ENCODE measurements around the gene F3.

F3 gene

DNA sequence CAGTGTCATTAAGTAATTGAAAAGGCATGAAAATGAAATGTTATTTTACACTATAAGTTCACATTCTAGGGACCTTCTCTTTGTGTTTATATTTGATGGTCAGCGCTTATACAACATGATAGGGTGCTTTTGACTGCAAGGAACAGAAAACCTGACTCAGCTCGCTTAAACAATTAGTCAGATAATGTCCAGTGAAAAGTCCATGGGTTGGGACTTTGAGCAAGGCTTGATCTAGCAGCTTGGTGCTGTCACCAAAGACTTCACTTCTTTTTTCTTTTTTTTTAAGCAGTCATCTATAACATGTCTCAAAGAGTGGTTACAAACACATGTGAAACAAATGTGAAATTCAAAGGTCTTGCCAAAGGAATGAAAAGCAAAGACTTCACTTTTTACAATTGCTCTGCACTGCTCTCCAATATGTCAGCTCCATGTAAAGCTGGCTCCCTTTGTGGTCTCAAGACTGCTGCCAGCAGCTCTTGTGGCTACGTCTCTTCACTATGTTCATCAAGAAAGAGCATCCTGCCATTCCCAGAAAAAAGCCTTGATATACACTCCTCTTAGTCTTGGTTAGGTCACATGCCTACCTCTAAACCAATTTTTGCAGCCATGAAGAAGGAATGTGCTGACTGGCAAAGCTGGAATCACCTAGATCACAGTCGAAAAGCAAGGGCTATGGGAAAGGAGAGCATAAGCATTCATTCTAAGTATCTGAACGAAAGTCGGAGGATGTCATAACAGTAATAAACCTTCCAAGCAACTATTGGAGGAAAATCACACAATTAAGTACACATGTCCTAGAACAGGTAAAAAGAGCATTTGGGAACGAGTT lies 15.2 kb downstream of the F3 start:
- DNase-seq (ENCODE audit: low read depth in 1 of 2, low spot score in 1 of 2): no peak
- TF ChIP-seq, protein P1, sequence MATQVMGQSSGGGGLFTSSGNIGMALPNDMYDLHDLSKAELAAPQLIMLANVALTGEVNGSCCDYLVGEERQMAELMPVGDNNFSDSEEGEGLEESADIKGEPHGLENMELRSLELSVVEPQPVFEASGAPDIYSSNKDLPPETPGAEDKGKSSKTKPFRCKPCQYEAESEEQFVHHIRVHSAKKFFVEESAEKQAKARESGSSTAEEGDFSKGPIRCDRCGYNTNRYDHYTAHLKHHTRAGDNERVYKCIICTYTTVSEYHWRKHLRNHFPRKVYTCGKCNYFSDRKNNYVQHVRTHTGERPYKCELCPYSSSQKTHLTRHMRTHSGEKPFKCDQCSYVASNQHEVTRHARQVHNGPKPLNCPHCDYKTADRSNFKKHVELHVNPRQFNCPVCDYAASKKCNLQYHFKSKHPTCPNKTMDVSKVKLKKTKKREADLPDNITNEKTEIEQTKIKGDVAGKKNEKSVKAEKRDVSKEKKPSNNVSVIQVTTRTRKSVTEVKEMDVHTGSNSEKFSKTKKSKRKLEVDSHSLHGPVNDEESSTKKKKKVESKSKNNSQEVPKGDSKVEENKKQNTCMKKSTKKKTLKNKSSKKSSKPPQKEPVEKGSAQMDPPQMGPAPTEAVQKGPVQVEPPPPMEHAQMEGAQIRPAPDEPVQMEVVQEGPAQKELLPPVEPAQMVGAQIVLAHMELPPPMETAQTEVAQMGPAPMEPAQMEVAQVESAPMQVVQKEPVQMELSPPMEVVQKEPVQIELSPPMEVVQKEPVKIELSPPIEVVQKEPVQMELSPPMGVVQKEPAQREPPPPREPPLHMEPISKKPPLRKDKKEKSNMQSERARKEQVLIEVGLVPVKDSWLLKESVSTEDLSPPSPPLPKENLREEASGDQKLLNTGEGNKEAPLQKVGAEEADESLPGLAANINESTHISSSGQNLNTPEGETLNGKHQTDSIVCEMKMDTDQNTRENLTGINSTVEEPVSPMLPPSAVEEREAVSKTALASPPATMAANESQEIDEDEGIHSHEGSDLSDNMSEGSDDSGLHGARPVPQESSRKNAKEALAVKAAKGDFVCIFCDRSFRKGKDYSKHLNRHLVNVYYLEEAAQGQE (IDR thresholded peaks at IDR 0.05; ENCODE audit: insufficient replicate concordance, low read depth): no peak
- Histone ChIP-seq H3K27me3 (ENCODE audit: insufficient read depth, poor library complexity, severe bottlenecking) (no peaks in the 10 kb centered on the region), H3K4me3 (replicated peaks; ENCODE audit: insufficient read depth, low read length) (no peak overlapping the region), H3K27ac (replicated peaks) (no peak overlapping the region)

DNA sequence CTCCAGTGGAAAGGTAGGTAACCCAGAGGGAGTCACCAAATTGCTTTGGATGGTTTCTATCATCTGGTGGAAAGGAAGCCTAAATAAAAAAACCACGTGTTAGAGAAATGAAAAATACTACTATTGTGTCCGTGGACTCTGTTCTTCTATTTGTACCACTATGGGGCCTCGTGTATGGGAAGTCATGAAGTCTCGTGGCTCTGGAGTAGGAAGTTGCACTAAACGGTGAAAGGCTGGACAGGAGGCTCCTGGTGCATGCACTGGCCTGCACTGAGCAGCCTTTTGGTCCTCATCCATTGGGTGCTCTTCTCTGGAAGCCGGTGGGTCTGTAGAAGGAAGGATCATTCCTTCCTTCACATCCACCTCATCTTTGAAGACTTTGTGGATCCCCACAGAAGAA lies 17.0 kb downstream of the F3 start:
- Histone ChIP-seq H3K27ac (replicated peaks) (no peak overlapping the region), H3K4me3 (replicated peaks; ENCODE audit: insufficient read depth, low read length) (no peak overlapping the region), H3K27me3 (ENCODE audit: insufficient read depth, poor library complexity, severe bottlenecking) (no peaks in the 10 kb centered on the region)
- no peak for DNase-seq (ENCODE audit: low read depth in 1 of 2, low spot score in 1 of 2)
- no peak for TF ChIP-seq POLR2AphosphoS5 (IDR thresholded peaks at IDR 0.05; ENCODE audit: low read depth)
- TF ChIP-seq, protein P1 (IDR thresholded peaks at IDR 0.05; ENCODE audit: insufficient replicate concordance, low read depth): no peak
- TF ChIP-seq GABPA (IDR thresholded peaks at IDR 0.05; ENCODE audit: low read depth): no peak
- no peak for TF ChIP-seq SPI1 (IDR thresholded peaks at IDR 0.05; ENCODE audit: borderline replicate concordance, low read depth)

DNA sequence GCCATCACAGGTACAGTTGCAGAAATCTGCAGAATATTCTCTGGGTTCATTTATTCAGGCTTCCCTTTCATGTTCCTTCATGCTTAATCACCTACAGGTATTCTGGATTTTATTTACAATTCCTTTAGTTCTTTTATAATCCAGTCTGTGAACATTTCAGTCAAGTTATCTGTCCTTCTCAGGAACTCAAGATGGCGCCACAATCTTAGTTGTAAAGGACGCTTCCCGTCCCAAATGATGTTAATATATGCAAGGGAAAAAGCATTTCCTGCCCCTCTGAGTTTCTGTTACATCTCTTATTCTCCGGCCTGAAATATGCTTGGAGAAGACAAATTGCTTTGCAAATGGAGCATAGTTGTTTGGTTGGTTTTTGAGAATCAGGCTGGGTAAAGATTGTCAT lies 19.3 kb downstream of the F3 start:
- peak in 1 of 2 experiments; percentile 53 for DNase-seq (ENCODE audit: low read depth in 1 of 2, low spot score in 1 of 2)
- TF ChIP-seq, protein P2, sequence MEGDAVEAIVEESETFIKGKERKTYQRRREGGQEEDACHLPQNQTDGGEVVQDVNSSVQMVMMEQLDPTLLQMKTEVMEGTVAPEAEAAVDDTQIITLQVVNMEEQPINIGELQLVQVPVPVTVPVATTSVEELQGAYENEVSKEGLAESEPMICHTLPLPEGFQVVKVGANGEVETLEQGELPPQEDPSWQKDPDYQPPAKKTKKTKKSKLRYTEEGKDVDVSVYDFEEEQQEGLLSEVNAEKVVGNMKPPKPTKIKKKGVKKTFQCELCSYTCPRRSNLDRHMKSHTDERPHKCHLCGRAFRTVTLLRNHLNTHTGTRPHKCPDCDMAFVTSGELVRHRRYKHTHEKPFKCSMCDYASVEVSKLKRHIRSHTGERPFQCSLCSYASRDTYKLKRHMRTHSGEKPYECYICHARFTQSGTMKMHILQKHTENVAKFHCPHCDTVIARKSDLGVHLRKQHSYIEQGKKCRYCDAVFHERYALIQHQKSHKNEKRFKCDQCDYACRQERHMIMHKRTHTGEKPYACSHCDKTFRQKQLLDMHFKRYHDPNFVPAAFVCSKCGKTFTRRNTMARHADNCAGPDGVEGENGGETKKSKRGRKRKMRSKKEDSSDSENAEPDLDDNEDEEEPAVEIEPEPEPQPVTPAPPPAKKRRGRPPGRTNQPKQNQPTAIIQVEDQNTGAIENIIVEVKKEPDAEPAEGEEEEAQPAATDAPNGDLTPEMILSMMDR (IDR thresholded peaks at IDR 0.05; ENCODE audit: insufficient read depth, low read length): peak; percentile 20
- no peak for TF ChIP-seq SPI1 (IDR thresholded peaks at IDR 0.05; ENCODE audit: borderline replicate concordance, low read depth)
- TF ChIP-seq GABPA (IDR thresholded peaks at IDR 0.05; ENCODE audit: low read depth): no peak
- TF ChIP-seq, protein P1 (IDR thresholded peaks at IDR 0.05; ENCODE audit: insufficient replicate concordance, low read depth): no peak
- TF ChIP-seq POLR2AphosphoS5 (IDR thresholded peaks at IDR 0.05; ENCODE audit: low read depth): no peak
- no peak overlapping the region for H3K27ac ChIP-seq (replicated peaks)
- H3K27me3 ChIP-seq (ENCODE audit: insufficient read depth, poor library complexity, severe bottlenecking): no peaks in the 10 kb centered on the region
- H3K4me3 ChIP-seq (replicated peaks; ENCODE audit: insufficient read depth, low read length): no peak overlapping the region

DNA sequence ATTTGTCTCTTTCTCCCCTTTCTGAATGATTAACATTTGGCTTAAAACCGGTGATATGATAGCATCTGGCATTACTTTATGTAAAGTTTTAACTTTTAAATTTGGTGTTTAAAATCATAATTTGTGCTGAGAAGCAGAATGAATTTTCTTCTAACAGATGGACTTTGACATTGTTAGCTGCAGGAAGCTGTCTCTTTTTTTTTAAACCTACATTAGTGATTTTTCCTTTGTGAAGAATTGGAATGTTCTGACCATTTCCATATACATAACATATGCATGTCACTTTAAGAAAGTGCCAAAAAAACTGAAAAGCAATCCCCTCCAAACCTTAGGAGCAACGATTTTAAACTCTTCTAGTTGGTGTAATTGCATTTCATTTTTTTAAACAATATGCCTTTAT lies 22.2 kb downstream of the F3 start:
- TF ChIP-seq POLR2AphosphoS5 (IDR thresholded peaks at IDR 0.05; ENCODE audit: low read depth) (no peak), SPI1 (IDR thresholded peaks at IDR 0.05; ENCODE audit: borderline replicate concordance, low read depth) (no peak), GABPA (IDR thresholded peaks at IDR 0.05; ENCODE audit: low read depth) (no peak)
- TF ChIP-seq, protein P1 (IDR thresholded peaks at IDR 0.05; ENCODE audit: insufficient replicate concordance, low read depth): no peak
- TF ChIP-seq, protein P2 (IDR thresholded peaks at IDR 0.05; ENCODE audit: insufficient read depth, low read length): no peak
- Histone ChIP-seq H3K27ac (replicated peaks) (no peak overlapping the region), H3K27me3 (ENCODE audit: insufficient read depth, poor library complexity, severe bottlenecking) (no peaks in the 10 kb centered on the region), H3K4me3 (replicated peaks; ENCODE audit: insufficient read depth, low read length) (no peak overlapping the region)
- DNase-seq (ENCODE audit: low read depth in 1 of 2, low spot score in 1 of 2): no peak

All from HL-60 (cell line).